ENCODE data around the gene RALGAPA1.

The RALGAPA1 gene

GRCh38 chr14:35534208-35534872, 274.8 kb downstream of the RALGAPA1 start:
- DNase-seq, result no peak

- DNase-seq, result peak; percentile 69
Measured at GRCh38 chr14:35533357-35534207, 275.5 kb downstream of the RALGAPA1 start, which contains the start of gene INSM2. Gene INSM2 (plus strand): TSS chr14:35534164. CDS start chr14:35534253, 89 bp downstream.

GRCh38 chr14:35532783-35533356, 276.2 kb downstream of the RALGAPA1 start:
- no peak for DNase-seq

- DNase-seq, result no peak
Measured at GRCh38 chr14:35531960-35532747, 276.9 kb downstream of the RALGAPA1 start.

- DNase-seq, result no peak
Measured at GRCh38 chr14:35526962-35527361, 282.1 kb downstream of the RALGAPA1 start.

- no peak for DNase-seq
Measured at GRCh38 chr14:35525695-35526094, 283.4 kb downstream of the RALGAPA1 start.

GRCh38 chr14:35519986-35520385, 289.1 kb downstream of the RALGAPA1 start:
- DNase-seq, result no peak

GRCh38 chr14:35515916-35516315, 293.2 kb downstream of the RALGAPA1 start:
- no peak for DNase-seq

GRCh38 chr14:35512765-35513164, 296.3 kb downstream of the RALGAPA1 start:
- no peak for DNase-seq

- DNase-seq, result no peak
Measured at GRCh38 chr14:35509846-35510245, 299.2 kb downstream of the RALGAPA1 start.

GRCh38 chr14:35506927-35507326, 302.2 kb downstream of the RALGAPA1 start:
- DNase-seq, result no peak

GRCh38 chr14:35506461-35506860, 302.6 kb downstream of the RALGAPA1 start:
- DNase-seq, result no peak

GRCh38 chr14:35504260-35504659, 304.8 kb downstream of the RALGAPA1 start:
- no peak for DNase-seq

GRCh38 chr14:35503646-35504045, 305.4 kb downstream of the RALGAPA1 start:
- DNase-seq, result no peak

- DNase-seq, result no peak
Measured at GRCh38 chr14:35499180-35499579, 309.9 kb downstream of the RALGAPA1 start.

- DNase-seq, result no peak
Measured at GRCh38 chr14:35495278-35495677, 313.8 kb downstream of the RALGAPA1 start.

GRCh38 chr14:35492569-35493014, 316.5 kb downstream of the RALGAPA1 start:
- no peak for DNase-seq

Data from CD4-positive, alpha-beta T cell treated with Interleukin-6 for 4 hours (primary cell).